ENCODE measurements around the gene PPM1H. TPM values are rescaled to one million over a fixed set of nuclear protein-coding genes. Genes with fewer than 3 reads are reported as not detected.

The PPM1H gene
- total RNA-seq, 1 donor from 2014 or later = 0.85 TPM

GRCh38 chr12:62933602-62934238 lies 1.2 kb downstream of the PPM1H start:
- peak overlapping the region; percentile 63 to 81 for H3K27ac ChIP-seq
- no peak for DNase-seq (ENCODE audit: low spot score in 2 of 2)
- intact Hi-C loops (cut with DNase I) = loop anchor here (2.0 to 10.0 kb wide), 4 partner anchors 71 to 329 kb away; no protein-coding TSS in a partner anchor
- H3K36me3 ChIP-seq = no peaks in the 10 kb centered on the region
- peaks cover 0 to 4% of the 10 kb centered on the region in 2 donors for H3K4me1 ChIP-seq
- peak overlapping the region; percentile 70 to 83 for H3K4me3 ChIP-seq
- no peak for TF ChIP-seq CTCF (IDR thresholded peaks at IDR 0.05)
- H3K9me3 ChIP-seq = no peaks in the 10 kb centered on the region
- H3K27me3 ChIP-seq = no peaks in the 10 kb centered on the region

GRCh38 chr12:62933220-62933601 lies 1.7 kb downstream of the PPM1H start:
- no peak for TF ChIP-seq CTCF (IDR thresholded peaks at IDR 0.05)
- Histone ChIP-seq H3K27ac (peak overlapping the region in 1 of 2 donors; percentile 81), H3K4me3 (peak overlapping the region; percentile 70 to 83), H3K36me3 (no peaks in the 10 kb centered on the region), H3K27me3 (no peaks in the 10 kb centered on the region), H3K4me1 (peaks cover 0 to 4% of the 10 kb centered on the region in 2 donors), H3K9me3 (no peaks in the 10 kb centered on the region)
- intact Hi-C loops (cut with DNase I) = loop anchor here (5.0 to 10.0 kb wide), 3 partner anchors 71 to 328 kb away; no protein-coding TSS in a partner anchor
- no peak for DNase-seq (ENCODE audit: low spot score in 2 of 2)

- H3K27ac ChIP-seq = no peak overlapping the region
- no peaks in the 10 kb centered on the region for H3K9me3 ChIP-seq
- no peaks in the 10 kb centered on the region for H3K36me3 ChIP-seq
- no peaks in the 10 kb centered on the region for H3K27me3 ChIP-seq
- H3K4me3 ChIP-seq = no peak overlapping the region
- H3K4me1 ChIP-seq = peaks cover 0 to 4% of the 10 kb centered on the region in 2 donors
- intact Hi-C loops (cut with DNase I) = loop anchor here (5.0 to 10.0 kb wide), 3 partner anchors 69 to 327 kb away; no protein-coding TSS in a partner anchor
- no peak for DNase-seq (ENCODE audit: low spot score in 2 of 2)
- no peak for TF ChIP-seq CTCF (IDR thresholded peaks at IDR 0.05)
Observed at GRCh38 chr12:62931477-62931876, 3.5 kb downstream of the PPM1H start.

GRCh38 chr12:62930546-62931425 lies 4.2 kb downstream of the PPM1H start:
- H3K27ac ChIP-seq = no peak overlapping the region
- no peaks in the 10 kb centered on the region for H3K9me3 ChIP-seq
- TF ChIP-seq CTCF (IDR thresholded peaks at IDR 0.05) = no peak
- no peak for DNase-seq (ENCODE audit: low spot score in 2 of 2)
- H3K27me3 ChIP-seq = no peaks in the 10 kb centered on the region
- H3K36me3 ChIP-seq = no peaks in the 10 kb centered on the region
- intact Hi-C loops (cut with DNase I) = loop anchor here (5.0 to 10.0 kb wide), 3 partner anchors 68 to 326 kb away; no protein-coding TSS in a partner anchor
- H3K4me3 ChIP-seq = no peak overlapping the region
- peaks cover 0 to 4% of the 10 kb centered on the region in 2 donors for H3K4me1 ChIP-seq

- Histone ChIP-seq H3K4me1 (no peaks in the 10 kb centered on the region), H3K27me3 (no peaks in the 10 kb centered on the region), H3K4me3 (no peak overlapping the region), H3K36me3 (no peaks in the 10 kb centered on the region), H3K9me3 (no peaks in the 10 kb centered on the region), H3K27ac (no peak overlapping the region)
- TF ChIP-seq CTCF (IDR thresholded peaks at IDR 0.05) = no peak
- DNase-seq (ENCODE audit: low spot score in 2 of 2) = no peak
- intact Hi-C loops (cut with DNase I) = no loop called here
Observed at GRCh38 chr12:62928632-62929031, 6.3 kb downstream of the PPM1H start.
